Measurements from ENCODE around the gene OR10V1. TPM values are rescaled to one million over a fixed set of nuclear protein-coding genes. Genes with fewer than 3 reads are reported as not detected.

Gene OR10V1
- total and polyA plus RNA-seq, 2 donors (not counting 1 experiment from before 2014, with no cell fraction given) = not detected

DNA sequence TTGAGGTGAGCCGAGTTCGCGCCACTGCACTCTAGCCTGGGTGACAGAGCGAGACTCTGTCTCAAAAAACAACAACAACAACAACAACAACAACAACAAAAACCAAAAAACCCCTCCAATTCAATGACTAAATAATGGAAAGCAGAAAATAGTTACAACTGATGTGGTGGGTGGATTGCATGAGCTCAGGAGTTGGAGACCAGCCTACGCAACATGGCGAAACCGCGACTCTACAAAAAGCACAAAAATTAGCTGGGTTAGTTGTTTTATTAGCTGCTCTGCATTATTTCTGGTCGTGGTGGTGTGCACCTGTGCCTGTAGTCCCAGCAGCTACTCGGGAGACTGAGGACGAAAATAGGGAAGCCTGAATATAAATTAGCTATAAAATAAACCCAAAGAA, 42.2 kb downstream of the OR10V1 start:
- H3K4me3 Mint-ChIP-seq = no peak overlapping the region
- Histone ChIP-seq H4K20me1 (ENCODE audit: control insufficient read depth, insufficient read depth, low read length, poor library complexity, severe bottlenecking) (peaks cover 12% of the 10 kb centered on the region), H3K27me3 (replicated peaks in 1 of 4; ENCODE audit: control extremely low read depth in 1 of 4, control insufficient read depth in 3 of 4, insufficient read depth in 4 of 4, low read length in 3 of 4) (peaks cover 0 to 2% (median 0%) of the 10 kb centered on the region in 4 experiments), H3K36me3 (replicated peaks in 1 of 2; ENCODE audit: control extremely low read depth in 1 of 2, control insufficient read depth in 1 of 2, extremely low read depth in 1 of 2, insufficient read depth in 2 of 2, low read length in 1 of 2) (peaks cover 0 to 5% of the 10 kb centered on the region in 2 experiments), H3K79me2 (ENCODE audit: control insufficient read depth, insufficient read depth, low read length) (peaks cover 27% of the 10 kb centered on the region), H3K4me2 (replicated peaks; ENCODE audit: low read depth, low read length, poor library complexity, severe bottlenecking) (no peak overlapping the region), H3K9me3 (ENCODE audit: control extremely low read depth in 1 of 3, control insufficient read depth in 2 of 3, insufficient read depth in 1 of 3, low read length in 2 of 3) (no peaks in the 10 kb centered on the region), H3K4me3 (ENCODE audit: control extremely low read depth in 1 of 5, extremely low read depth in 1 of 5, insufficient read depth in 1 of 5, low read depth in 2 of 5, low read length in 4 of 5) (no peak overlapping the region), H2AFZ (ENCODE audit: insufficient read depth, low read depth, low read length, poor library complexity, severe bottlenecking) (no peak overlapping the region), H3K4me1 (ENCODE audit: control insufficient read depth in 2 of 2, insufficient read depth in 2 of 2, low read length in 2 of 2) (peaks cover 20% of the 10 kb centered on the region in 2 donors), H3K9ac (ENCODE audit: low read length) (no peak overlapping the region), H3K27ac (ENCODE audit: low read length in 2 of 2) (no peak overlapping the region)
- ChIA-PET POLR2A (no interaction called here), CTCF (interaction anchor here (0.8 kb wide), 1 partner anchor 9 kb away, joined by 4 read pairs; no protein-coding TSS in a partner anchor)
- no peak overlapping the region for H3K27ac Mint-ChIP-seq
- H3K4me1 Mint-ChIP-seq = peaks cover 28% of the 10 kb centered on the region
- intact Hi-C loops (cut with micrococcal nuclease) = no loop called here
- peaks cover 4% of the 10 kb centered on the region for H3K27me3 Mint-ChIP-seq
- DNase-seq (no peak), ATAC-seq (ENCODE audit: low read depth) (no peak)
- WGBS (ENCODE audit: insufficient coverage) = 83% methylated on average over 4 of the region's 11 CpGs
- TF ChIP-seq, protein P1, sequence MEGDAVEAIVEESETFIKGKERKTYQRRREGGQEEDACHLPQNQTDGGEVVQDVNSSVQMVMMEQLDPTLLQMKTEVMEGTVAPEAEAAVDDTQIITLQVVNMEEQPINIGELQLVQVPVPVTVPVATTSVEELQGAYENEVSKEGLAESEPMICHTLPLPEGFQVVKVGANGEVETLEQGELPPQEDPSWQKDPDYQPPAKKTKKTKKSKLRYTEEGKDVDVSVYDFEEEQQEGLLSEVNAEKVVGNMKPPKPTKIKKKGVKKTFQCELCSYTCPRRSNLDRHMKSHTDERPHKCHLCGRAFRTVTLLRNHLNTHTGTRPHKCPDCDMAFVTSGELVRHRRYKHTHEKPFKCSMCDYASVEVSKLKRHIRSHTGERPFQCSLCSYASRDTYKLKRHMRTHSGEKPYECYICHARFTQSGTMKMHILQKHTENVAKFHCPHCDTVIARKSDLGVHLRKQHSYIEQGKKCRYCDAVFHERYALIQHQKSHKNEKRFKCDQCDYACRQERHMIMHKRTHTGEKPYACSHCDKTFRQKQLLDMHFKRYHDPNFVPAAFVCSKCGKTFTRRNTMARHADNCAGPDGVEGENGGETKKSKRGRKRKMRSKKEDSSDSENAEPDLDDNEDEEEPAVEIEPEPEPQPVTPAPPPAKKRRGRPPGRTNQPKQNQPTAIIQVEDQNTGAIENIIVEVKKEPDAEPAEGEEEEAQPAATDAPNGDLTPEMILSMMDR (IDR thresholded peaks at IDR 0.05) = no peak
- no peak for TF ChIP-seq EZH2 (IDR thresholded peaks at IDR 0.05; ENCODE audit: borderline replicate concordance, insufficient read depth, low read depth, low read length, poor library complexity, severe bottlenecking)
- H3K9me3 Mint-ChIP-seq (ENCODE audit: insufficient read depth) = no peaks in the 10 kb centered on the region

DNA sequence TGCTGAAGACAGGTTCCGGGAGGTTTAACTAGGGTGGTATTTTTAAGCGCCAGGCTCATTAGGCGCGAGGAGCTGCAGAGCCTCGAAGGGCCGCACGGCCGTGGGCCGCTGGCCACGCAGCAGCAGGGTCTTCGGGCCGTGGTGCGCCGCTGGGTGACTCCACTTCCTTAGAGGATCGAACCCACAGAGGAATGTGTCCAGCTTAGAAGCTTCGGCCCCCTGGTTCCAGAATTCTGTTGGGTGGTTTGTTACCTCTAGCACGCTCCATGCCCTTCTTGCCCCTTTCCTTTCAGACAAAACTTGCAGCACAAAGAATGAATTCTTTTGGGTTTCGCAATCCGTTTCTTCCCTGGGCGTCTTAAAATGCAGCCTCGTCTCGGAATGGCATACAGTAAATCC, 44.0 kb downstream of the OR10V1 start:
- Mint-ChIP-seq H3K9me3 (ENCODE audit: insufficient read depth) (no peaks in the 10 kb centered on the region), H3K4me3 (peak overlapping the region; percentile 98), H3K4me1 (peaks cover 33% of the 10 kb centered on the region), H3K27ac (peak overlapping the region; percentile 100), H3K27me3 (no peaks in the 10 kb centered on the region)
- Histone ChIP-seq H3K4me1 (ENCODE audit: control insufficient read depth in 2 of 2, insufficient read depth in 2 of 2, low read length in 2 of 2) (peaks cover 20% of the 10 kb centered on the region in 2 donors), H3K27ac (ENCODE audit: low read length in 2 of 2) (peak overlapping the region; percentile 98 to 100), H3K36me3 (replicated peaks in 1 of 2; ENCODE audit: control extremely low read depth in 1 of 2, control insufficient read depth in 1 of 2, extremely low read depth in 1 of 2, insufficient read depth in 2 of 2, low read length in 1 of 2) (peaks cover 3 to 22% of the 10 kb centered on the region in 2 experiments), H3K79me2 (ENCODE audit: control insufficient read depth, insufficient read depth, low read length) (peaks cover 43% of the 10 kb centered on the region), H3K4me3 (ENCODE audit: control extremely low read depth in 1 of 5, extremely low read depth in 1 of 5, insufficient read depth in 1 of 5, low read depth in 2 of 5, low read length in 4 of 5) (peak overlapping the region; percentile 81 to 96 (median 93)), H3K9ac (ENCODE audit: low read length) (peak overlapping the region; percentile 85), H4K20me1 (ENCODE audit: control insufficient read depth, insufficient read depth, low read length, poor library complexity, severe bottlenecking) (peaks cover 14% of the 10 kb centered on the region), H3K27me3 (replicated peaks in 1 of 4; ENCODE audit: control extremely low read depth in 1 of 4, control insufficient read depth in 3 of 4, insufficient read depth in 4 of 4, low read length in 3 of 4) (no peaks in the 10 kb centered on the region), H3K4me2 (replicated peaks; ENCODE audit: low read depth, low read length, poor library complexity, severe bottlenecking) (peak overlapping the region; percentile 96), H3K9me3 (ENCODE audit: control extremely low read depth in 1 of 3, control insufficient read depth in 2 of 3, insufficient read depth in 1 of 3, low read length in 2 of 3) (no peaks in the 10 kb centered on the region), H2AFZ (ENCODE audit: insufficient read depth, low read depth, low read length, poor library complexity, severe bottlenecking) (peak overlapping the region; percentile 74)
- POLR2A ChIA-PET = interaction anchor here (0.6 to 2.4 kb wide), 4 partner anchors 48 to 121 kb away, joined by 4 to 40 read pairs (median 7); partner anchors contain the start of gene OSBP
- 2% methylated on average over 19 of the region's 22 CpGs for WGBS (ENCODE audit: insufficient coverage)
- no peak for DNase-seq
- no peak for ATAC-seq (ENCODE audit: low read depth)
- CTCF ChIA-PET = interaction anchor here (0.6 to 1.8 kb wide), 10 partner anchors 38 to 565 kb away, joined by 3 to 9 read pairs (median 4); no protein-coding TSS in a partner anchor
- TF ChIP-seq EZH2 (IDR thresholded peaks at IDR 0.05; ENCODE audit: borderline replicate concordance, insufficient read depth, low read depth, low read length, poor library complexity, severe bottlenecking) = no peak
- TF ChIP-seq, protein P1 (IDR thresholded peaks at IDR 0.05) = no peak
- intact Hi-C loops (cut with micrococcal nuclease) = loop anchor here (1.0 to 10.0 kb wide), 6 partner anchors 53 to 1245 kb away; partner anchors contain the start of genes DTX4, MRPL16, STX3 and TMEM109
